GM11168 (cell line): Measurements from ENCODE around the gene MCM10.

Experiments
- in situ Hi-C: fragments of 300-500 bp; cut with MboI; formaldehyde crosslinking; loops from one replicate; pipeline ENCODE4 v1.12.0; 2022; ENCODE audit warnings: low sequenced_read_pairs; ENCODE audit not compliant: unreplicated experiment

Gene MCM10

DNA sequence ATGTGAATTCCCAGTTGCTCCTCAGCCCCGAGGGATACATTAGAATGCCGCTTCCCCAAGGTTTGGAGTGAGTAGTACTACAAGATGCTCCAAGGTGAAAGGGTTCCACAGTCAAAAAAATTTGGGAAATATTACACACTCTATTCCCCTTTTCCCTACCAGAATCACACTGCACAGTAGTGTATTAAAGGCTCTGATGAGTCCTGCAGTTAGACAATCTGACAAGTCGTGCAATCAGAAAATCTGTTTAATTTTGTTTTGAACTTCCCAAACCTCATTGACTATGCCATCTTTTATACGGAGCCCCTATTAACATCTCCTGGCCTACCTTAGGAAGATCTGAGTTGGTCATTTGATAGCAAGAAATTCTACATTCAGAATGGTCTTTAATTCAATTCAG lies 86.4 kb downstream of the MCM10 start:
- in situ Hi-C loops = no loop called here

DNA sequence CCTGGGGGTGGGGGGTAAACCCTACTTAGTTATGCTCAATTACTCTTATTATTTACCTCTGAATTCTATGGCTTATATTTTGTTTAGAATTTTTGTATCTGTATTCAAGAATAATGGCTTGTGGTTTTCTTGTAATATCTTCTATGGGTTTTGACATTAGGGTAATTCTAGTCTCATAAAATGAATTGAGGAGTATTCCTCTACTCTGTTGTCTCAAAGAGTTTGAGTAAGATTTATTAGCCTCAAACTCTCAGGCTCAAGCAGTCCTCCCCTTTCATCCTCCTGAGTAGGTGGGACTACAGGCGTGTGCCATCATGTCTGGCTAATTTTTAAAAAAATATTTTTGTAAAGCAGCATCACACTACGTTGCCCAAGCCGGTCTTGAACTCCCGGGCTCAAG lies 92.4 kb downstream of the MCM10 start:
- in situ Hi-C loops = no loop called here

GRCh38 chr10:13256627-13257026 lies 95.3 kb downstream of the MCM10 start:
- in situ Hi-C loops = no loop called here

DNA sequence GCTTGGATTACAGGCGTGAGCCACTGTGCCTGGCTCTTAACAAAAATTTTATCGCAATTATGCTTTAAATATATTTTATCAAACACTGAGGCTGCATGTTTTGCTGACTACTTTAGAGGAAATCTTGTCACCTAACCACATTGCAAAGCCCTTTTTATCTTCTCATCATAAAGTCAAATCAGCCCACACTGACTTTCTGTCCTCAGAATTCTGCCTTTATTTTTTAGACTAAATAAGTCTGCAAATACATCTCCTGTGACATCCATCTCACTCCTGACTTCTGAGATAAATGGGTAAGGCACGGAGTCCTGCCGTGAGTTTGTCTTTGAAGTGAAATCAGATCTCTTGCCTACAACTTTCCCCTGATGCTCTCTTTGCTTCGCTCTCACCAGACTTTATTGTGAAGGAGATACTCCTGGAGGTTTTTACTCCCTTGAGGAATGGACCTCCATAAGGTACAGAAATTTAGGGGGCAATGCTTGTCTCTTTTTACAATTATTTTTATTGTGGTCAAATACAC lies 96.3 kb downstream of the MCM10 start:
- in situ Hi-C loops = no loop called here
